ENCODE data around the gene GNMT.
A peak's percentile ranks its signal among the peaks of the same experiment; 100 is the strongest.
"Not testable (repeated sequence)": the region's sequence is repeated elsewhere in the genome, so short reads cannot be mapped to it uniquely, and the experiment has no call there.

Gene GNMT

DNA sequence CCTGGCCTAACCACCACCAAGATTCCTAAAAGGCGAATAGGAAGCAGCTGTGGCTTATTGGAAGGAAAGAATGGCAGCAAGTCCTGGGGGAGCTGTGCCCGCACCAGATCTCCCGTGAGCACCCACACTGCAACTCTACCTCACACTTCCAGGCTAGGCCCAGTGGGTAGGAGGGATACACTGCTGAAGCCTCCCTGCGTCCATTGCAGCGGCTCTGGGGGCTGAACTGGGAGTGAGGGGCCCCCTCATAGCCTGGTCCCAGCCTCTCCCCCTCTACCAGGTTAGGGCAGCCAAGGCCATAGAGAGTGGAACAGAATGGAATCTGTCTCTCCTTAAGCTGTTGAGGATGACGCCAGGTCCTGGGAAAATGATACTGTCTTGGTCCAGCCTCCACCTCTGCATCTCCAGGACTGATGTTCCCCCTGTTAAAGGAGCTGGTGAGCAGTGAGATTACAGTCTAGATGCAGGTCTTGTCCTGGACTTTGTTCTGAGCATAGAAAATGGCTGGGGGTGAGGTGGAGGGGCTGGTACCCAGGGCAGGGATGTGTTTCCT, 20.0 kb upstream of the GNMT start:
- DNase-seq (ENCODE audit: low read depth), result no peak
- TF ChIP-seq, protein P1, sequence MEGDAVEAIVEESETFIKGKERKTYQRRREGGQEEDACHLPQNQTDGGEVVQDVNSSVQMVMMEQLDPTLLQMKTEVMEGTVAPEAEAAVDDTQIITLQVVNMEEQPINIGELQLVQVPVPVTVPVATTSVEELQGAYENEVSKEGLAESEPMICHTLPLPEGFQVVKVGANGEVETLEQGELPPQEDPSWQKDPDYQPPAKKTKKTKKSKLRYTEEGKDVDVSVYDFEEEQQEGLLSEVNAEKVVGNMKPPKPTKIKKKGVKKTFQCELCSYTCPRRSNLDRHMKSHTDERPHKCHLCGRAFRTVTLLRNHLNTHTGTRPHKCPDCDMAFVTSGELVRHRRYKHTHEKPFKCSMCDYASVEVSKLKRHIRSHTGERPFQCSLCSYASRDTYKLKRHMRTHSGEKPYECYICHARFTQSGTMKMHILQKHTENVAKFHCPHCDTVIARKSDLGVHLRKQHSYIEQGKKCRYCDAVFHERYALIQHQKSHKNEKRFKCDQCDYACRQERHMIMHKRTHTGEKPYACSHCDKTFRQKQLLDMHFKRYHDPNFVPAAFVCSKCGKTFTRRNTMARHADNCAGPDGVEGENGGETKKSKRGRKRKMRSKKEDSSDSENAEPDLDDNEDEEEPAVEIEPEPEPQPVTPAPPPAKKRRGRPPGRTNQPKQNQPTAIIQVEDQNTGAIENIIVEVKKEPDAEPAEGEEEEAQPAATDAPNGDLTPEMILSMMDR (IDR thresholded peaks at IDR 0.05; ENCODE audit: low read depth, low read length, missing control alignments), result no peak

DNA sequence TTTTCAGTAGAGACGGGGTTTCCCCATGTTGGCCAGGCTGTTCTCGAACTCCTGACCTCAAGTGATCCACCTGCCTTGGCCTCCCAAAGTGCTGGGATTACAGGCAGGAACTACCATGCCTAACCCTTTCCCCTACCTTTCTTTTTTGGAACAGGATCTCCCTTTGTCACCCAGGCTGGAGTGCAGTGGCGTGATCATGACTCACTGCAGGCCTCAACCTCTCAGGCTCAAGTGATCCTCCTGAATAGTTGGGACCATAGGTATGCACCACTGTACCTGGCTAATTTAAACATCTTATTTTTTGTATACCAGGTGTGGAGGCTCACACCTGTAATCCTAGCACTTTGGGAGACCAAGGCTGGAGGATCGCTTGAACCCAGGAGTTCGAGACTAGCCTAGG, 19.2 kb upstream of the GNMT start:
- DNase-seq (ENCODE audit: low read depth); H3K4me3 ChIP-seq (ENCODE audit: low read depth, low read length): not testable (repeated sequence)

More for the DNA sequence above, 20.0 kb upstream of the GNMT start:
- no peak overlapping the region for H3K4me3 ChIP-seq (ENCODE audit: low read depth, low read length)

DNA sequence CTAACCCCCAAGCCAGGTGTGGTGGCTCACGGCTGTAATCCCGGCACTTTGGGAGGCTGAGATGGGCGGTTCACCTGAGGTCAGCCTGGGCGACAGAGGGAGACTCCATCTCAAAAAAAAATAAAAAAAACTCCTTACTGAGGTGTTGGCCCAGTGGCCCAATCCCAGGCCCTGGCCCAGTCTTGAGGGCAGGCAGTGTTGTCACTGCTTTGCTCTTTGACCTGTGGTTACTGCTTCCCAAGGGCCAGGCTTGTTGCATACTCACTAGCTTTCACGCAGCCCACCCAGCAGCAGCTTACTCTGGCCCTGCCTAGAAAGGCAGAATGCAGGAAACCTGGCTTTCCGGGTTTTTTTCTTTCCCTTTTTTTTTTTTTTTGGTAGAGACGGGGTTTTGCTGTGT, 18.1 kb upstream of the GNMT start:
- no peak overlapping the region for H3K4me3 ChIP-seq (ENCODE audit: low read depth, low read length)
- DNase-seq (ENCODE audit: low read depth), result no peak
- TF ChIP-seq, protein P1 (IDR thresholded peaks at IDR 0.05; ENCODE audit: low read depth, low read length, missing control alignments), result no peak

DNA sequence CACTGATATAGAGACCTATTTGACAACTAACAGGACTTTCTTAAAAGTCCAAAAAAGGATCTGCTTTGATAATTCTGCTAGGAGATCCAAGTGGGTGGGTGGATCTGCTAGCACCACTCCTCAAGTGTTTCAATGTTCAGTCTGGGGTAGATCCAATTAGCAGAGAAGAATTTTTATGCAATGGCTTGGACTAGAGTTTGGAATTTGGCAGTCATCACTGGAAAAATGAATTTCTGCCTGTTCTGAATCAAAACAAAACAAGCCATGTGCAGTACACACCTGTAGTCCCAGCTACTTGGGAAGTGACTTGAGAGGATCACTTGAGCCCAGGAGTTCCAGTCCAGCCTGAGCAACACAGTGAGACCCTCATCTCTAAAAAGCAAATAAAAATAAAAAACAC, 12.6 kb upstream of the GNMT start:
- TF ChIP-seq, protein P1 (IDR thresholded peaks at IDR 0.05; ENCODE audit: low read depth, low read length, missing control alignments), result no peak
- DNase-seq (ENCODE audit: low read depth), result no peak

DNA sequence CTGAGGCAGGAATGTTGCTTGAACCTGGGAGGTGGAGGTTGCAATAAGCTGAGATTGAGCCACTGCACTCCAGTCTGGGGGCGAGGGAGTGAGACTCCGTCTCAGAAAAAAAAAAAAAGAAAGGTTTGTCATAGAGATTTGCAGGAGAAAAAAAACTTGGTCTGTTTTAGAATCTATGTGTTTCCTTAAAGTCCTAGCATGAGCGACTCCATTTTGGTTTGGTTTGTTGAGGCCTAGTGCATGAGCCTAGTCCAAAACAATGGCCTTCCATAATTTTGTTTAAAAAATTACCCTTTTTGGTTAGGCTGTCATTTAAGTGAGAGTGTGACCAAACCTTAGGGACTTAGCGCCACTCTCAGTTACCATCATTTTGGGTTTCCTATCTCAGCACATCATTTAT, 8.2 kb upstream of the GNMT start:
- no peak for DNase-seq (ENCODE audit: low read depth)
- TF ChIP-seq, protein P1 (IDR thresholded peaks at IDR 0.05; ENCODE audit: low read depth, low read length, missing control alignments), result no peak
- no peak overlapping the region for H3K4me3 ChIP-seq (ENCODE audit: low read depth, low read length)

More for the DNA sequence above, 12.6 kb upstream of the GNMT start:
- H3K4me3 ChIP-seq (ENCODE audit: low read depth, low read length), result no peak overlapping the region

DNA sequence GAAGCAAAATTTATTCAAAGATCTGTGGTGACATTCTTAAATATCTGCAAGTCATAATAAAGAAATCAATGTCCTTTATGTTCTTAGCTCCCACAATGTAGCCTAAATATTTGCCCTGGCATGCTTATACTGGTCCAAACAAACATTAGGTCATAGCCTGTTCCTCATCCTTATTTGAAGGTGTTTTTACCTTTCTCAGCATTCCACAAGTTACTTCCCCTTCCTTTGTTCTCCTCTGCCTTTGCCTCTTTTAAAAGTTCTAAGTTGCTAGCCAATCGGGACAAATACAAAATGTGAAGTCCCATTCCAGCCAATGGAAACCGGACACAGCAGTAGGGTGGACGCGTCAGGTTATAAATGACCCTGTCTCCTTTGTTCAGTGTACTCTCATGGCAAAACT, 6.1 kb upstream of the GNMT start:
- not testable (repeated sequence) for DNase-seq (ENCODE audit: low read depth); H3K4me3 ChIP-seq (ENCODE audit: low read depth, low read length)

DNA sequence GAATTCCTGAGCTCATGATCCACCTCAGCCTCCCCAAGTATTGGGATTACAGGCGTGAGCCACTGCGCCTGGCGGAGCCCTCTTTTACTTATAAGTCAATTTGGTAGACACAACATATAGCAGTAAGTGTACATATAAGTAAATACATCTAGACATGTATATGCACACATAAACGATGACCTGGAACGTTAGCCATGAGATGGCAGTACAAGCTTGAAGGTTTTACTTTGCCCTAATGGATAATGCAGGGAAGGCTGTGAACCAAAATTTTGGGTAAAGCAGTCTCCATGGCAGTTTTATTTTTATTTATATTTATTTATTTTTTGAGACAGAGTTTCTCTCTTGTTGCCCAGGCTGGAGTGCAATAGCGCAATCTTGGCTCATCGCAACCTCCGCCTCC, 2.4 kb upstream of the GNMT start:
- H3K4me3 ChIP-seq (ENCODE audit: low read depth, low read length), result no peak overlapping the region
- no peak for DNase-seq (ENCODE audit: low read depth)
- TF ChIP-seq, protein P1 (IDR thresholded peaks at IDR 0.05; ENCODE audit: low read depth, low read length, missing control alignments), result no peak

DNA sequence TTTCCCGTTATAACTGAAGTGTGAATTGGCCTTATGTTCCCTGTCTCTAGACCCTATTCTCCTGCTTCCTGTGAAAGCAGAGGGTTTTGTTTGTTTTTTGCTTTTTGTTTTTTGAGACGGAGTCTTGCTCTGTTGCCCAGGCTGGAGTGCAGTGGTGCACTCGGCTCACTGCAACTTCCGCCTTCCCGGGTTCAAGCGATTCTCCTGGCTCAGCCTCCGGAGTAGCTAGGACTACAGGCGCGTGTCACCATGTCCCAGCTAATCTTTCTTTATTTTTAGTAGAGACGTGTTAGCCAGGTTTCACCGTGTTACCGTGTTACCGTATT, 674 bp upstream of the GNMT start:
- peak overlapping the region; percentile 36 for H3K4me3 ChIP-seq (ENCODE audit: low read depth, low read length)
- TF ChIP-seq, protein P1 (IDR thresholded peaks at IDR 0.05; ENCODE audit: low read depth, low read length, missing control alignments), result no peak
- DNase-seq (ENCODE audit: low read depth), result no peak

All from GM12864 (cell line).